HG03139 (cell line): ENCODE data around the gene ALPL.

Experiments
- ATAC-seq: cut with Tn5 transposase; IDR thresholded peaks from one replicate; pipeline ENCODE4 v1.9.1; 2021; ENCODE audit not compliant: unreplicated experiment

ALPL gene

GRCh38 chr1:21574466-21575151 is 65.4 kb downstream of the ALPL start:
- ATAC-seq = no peak

DNA sequence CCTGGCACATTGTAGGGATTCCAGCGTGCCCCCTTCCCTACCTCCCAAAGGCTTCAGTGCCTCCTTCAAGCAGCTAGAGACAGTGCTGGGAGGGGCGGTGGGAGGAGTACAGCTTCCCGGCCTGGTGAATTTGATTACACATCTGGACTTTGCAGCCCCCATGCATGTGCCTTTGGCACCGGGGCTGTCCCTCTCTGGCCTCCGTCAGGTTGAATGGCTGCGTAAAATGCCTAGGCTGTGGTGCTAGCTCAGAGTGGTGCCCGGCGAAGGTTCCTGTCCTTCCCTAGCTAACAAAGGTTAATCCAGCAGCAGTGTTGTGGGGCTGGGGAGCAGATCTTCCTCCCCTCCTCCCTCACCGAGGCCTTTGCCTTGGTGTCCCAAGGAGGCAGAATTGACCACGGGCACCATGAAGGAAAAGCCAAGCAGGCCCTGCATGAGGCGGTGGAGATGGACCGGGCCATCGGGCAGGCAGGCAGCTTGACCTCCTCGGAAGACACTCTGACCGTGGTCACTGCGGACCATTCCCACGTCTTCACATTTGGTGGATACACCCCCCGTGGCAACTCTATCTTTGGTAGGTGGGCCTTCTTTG is 66.2 kb downstream of the ALPL start:
- ATAC-seq = no peak

DNA sequence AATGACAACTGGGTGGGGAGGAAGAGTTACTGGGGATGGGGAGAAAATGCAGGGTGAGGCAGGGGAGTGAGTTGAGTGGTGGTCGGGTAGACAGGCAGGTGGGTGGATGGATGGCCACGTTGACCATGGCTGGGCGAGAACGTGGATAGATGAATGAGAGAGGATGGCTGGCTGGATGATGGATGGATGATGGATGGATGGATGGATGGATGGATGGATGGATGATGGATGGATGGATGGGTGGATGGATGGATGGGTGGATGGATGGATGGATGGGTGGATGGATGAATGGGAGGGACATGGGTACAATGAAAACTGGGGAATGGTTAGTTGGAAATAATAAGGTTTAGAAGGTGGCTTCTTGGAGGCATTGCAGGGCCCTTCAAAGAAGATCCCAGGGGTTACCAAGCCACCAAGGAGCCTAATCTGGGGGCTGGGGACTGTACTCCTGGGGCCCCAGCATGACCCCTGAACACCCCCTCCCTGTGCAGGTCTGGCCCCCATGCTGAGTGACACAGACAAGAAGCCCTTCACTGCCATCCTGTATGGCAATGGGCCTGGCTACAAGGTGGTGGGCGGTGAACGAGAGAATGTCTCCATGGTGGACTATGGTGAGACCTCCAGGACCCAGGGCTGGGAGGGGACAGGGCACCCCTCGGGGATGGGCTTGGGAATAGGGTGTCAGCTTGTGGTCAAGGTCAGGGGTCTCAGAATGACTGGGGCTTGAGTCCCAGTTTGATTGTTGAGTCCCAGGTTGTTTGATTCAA is 67.0 kb downstream of the ALPL start:
- ATAC-seq = no peak

DNA sequence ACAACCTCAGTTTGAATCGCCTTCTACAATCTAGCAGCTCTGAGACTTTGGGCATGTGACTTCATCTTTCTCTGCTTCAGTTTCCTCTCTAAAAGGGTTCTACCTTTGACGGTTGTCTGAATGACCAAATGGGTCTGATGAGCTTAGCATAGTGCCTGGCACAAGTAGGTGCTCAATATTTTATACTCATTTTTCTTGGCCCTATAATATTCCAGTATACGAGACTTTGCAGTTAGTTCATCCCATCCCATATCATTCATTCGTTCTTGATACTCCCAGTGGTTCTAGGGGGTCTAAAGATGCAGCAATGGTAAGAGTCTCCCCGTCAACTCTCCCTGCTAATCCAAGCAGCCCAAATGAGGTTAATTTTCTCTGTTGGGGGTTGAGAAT is 67.6 kb downstream of the ALPL start:
- ATAC-seq = no peak

DNA sequence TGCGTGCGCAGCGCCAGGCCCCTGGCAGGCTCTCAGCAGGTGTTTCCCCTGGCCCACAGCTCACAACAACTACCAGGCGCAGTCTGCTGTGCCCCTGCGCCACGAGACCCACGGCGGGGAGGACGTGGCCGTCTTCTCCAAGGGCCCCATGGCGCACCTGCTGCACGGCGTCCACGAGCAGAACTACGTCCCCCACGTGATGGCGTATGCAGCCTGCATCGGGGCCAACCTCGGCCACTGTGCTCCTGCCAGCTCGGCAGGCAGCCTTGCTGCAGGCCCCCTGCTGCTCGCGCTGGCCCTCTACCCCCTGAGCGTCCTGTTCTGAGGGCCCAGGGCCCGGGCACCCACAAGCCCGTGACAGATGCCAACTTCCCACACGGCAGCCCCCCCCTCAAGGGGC is 68.1 kb downstream of the ALPL start:
- ATAC-seq = no peak

GRCh38 chr1:21577933-21578332 is 68.7 kb downstream of the ALPL start:
- no peak for ATAC-seq

GRCh38 chr1:21579791-21580190 is 70.6 kb downstream of the ALPL start:
- no peak for ATAC-seq

- ATAC-seq = no peak
Measured at GRCh38 chr1:21584096-21584495, 74.9 kb downstream of the ALPL start.

DNA sequence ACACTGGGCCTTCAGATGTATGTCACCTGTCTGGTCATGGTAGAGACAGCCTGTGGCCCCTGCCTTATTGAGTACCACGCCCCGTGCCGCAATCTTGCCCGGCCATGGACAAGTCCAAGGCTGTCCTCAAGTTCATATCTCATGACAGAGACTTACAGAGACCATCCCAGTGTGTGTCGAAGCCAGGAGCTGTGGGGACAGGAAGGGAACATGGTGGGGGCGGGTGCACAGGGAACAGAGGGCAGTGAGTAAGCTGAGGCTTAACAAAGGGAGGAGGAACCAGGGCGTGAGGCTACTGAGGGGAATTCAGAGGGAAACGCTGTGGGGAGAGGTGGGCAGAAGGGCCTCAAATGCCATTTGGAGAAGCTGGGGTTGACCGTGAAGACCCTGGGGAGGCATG is 75.8 kb downstream of the ALPL start:
- no peak for ATAC-seq

DNA sequence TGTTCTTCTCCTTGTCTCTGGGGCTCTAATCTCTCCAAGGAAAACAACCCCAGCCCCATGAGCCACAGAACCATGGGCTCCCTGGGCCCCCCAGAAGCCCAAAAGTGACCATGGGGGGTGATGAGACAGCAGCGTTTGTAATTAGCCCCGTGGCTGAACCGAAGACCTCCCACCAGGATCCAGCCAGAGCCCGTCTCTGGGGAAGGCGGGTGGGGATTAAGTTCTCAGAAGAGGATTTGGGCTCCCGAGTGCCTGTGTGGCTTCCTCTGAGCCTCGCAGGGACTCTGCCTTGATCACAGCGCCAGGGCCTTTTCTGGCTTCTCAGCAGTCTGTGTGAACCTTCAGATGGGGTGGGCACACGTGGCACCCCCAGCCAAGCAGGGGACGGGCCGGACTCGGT is 77.0 kb downstream of the ALPL start:
- ATAC-seq = no peak

DNA sequence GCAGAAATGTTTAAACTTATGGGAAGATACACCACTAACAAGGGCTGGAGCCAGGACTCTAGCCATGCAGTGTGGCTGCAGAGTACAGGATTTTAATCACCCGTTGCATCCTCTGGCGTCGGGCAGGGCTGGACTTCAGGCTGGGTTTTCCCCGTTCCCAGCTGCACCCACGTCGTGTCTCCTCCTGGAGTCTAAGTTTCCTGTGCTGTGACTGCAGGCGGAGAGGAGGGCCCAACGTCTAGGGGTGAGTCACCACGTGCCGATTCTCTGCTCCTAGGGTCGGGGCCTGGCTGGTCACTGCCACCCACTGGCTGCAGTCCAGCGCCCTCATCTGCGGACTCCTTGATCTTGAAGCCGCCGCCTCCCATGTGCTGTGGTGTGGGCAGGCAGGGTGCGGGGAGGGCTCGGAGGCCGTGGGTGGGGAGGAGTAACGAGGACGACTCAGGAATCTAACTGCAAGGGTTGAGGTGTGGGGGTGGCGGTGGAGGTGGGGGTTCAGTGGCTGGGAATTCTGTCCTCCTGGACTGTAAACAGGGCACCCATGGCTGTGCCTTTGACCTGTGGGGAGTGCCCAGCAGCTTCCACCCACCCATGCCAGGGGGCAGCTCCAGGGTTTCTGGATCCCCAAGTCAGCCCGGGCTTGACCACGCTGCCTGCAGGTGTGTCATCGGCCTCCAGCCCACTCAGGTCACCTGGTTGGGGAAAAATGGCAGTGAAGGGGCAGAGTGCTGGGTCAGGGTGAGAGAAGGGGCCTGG is 77.8 kb downstream of the ALPL start:
- no peak for ATAC-seq

GRCh38 chr1:21587602-21587953 is 78.4 kb downstream of the ALPL start:
- no peak for ATAC-seq

GRCh38 chr1:21589618-21590017 is 80.4 kb downstream of the ALPL start:
- no peak for ATAC-seq

GRCh38 chr1:21590126-21590880 is 81.1 kb downstream of the ALPL start:
- no peak for ATAC-seq

- no peak for ATAC-seq
Measured at GRCh38 chr1:21590934-21591333, 81.7 kb downstream of the ALPL start.

DNA sequence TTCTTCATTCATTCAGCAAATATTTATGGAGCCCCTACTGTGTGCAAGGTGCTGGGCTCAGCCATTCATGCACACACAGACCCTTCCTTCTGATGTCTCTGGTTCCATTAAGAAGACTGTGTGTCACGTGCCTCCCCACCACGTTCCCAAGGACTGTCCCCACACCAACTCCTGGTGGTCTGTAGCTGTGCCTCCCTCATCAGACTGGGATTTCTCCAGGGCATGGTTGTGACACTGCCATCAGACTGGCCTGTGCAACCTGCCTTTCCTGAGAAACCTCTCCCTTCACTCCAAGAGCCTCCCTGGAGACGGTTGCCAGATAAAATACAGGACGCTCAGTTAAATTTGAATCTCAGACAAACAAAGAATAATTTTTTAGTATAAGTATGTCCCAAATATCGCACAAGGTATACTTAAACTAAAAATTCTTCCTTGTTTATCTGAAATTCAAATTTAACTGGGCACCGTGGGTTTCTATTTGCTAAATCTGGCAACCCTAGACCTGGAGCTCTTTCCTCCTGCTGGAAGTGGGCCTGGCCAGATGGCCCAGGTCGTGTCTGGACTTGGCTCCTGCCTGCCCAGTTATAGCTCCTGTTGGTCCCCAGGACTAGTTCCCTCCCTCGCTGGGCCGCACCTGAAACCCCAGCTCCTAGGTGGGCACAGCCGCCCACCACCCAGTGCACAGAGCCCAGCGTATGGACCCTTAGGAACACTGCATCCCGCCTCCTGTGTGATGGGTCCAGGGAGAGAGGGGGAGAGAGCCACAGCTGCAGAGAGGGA is 83.1 kb downstream of the ALPL start:
- no peak for ATAC-seq

GRCh38 chr1:21593231-21593630 is 84.0 kb downstream of the ALPL start:
- no peak for ATAC-seq

GRCh38 chr1:21594501-21594900 is 85.3 kb downstream of the ALPL start:
- ATAC-seq = no peak

DNA sequence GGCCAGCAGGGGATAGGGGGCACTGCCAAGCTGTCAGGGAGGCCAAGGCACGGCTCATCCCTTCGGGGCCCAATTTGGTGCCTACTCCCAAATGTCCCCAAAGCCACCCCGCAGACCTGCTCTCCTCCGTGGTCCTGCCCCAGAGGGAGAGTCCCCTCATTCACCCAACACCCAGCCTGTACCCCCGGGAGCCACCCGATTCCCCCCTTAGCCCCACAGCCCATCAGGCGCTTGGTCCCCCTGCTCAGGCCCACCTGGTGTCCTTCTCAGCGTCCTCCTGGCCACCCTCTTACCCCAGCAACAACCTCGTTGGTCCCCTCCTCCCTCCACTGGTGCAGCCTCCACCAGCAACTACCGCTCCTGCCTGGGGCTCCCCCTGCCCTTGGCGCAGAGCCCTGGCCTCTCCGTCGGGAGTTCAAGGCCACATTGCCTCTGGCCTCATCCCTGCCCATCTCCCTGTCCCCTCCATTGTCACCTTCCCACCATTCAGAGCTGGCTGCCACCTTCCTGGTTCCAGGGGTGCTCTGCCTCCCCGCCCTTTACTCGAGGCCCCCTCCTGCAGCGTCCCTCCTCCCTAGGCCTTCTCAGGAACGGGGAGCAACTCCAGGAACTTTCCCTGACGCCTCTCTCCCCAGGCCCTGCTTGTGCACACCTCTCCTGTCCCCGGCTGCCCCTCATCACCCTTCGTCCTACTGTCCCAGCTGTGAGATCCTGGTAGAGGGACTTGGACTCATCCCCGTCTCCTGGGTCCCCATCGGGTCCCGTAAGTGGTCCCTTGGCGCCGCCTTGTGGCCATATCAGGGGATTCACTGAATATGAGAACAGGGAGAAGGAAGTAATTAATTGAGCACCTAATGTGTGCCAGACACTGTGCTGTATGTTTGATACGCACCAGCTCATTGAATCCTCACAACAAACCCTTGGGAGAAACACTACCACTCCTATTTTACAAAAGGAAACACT is 86.0 kb downstream of the ALPL start:
- ATAC-seq = no peak
